Measurements from ENCODE around the gene SPATA45. TPM values are rescaled to one million over a fixed set of nuclear protein-coding genes. Genes with fewer than 3 reads are reported as not detected.

SPATA45 gene
- total and polyA plus RNA-seq, 2 of the 13 experiments (the other 11 are each of a cell fraction or from before 2014, with no cell fraction given): 0.17 to 0.64 TPM

DNA sequence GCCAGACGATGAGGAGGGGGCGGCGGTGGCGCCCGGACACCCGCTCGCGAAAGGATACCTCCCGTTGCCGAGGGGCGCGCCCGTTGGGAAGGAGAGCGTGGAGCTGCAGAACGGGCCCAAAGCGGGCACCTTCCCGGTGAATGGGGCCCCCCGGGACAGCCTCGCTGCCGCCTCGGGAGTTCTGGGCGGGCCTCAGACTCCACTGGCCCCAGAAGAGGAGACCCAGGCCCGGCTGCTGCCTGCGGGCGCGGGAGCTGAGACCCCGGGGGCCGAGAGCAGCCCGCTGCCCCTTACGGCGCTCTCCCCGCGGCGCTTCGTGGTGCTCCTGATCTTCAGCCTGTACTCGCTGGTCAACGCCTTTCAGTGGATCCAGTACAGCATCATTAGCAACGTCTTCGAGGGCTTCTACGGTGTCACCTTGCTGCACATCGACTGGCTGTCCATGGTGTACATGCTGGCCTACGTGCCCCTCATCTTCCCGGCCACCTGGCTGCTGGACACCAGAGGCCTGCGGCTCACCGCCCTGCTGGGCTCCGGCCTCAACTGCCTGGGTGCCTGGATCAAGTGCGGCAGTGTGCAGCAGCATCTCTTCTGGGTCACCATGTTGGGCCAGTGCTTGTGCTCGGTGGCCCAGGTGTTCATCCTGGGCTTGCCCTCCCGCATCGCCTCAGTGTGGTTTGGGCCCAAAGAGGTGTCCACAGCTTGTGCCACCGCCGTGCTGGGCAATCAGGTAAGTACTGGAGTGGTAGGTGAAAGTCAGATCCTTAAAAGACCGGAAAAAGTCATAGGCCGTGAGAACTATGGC, 11.2 kb upstream of the SPATA45 start (continued):
- TF ChIP-seq SOX13 (IDR thresholded peaks at IDR 0.05) (no peak), SOX13 (CRISPR knock-in tag; conservative IDR thresholded peaks at IDR 0.05 in 1 of 2, IDR thresholded peaks at IDR 0.05 in 1 of 2) (no peak), RERE (CRISPR knock-in tag; IDR thresholded peaks at IDR 0.05; ENCODE audit: low read depth) (no peak), GZF1 (CRISPR knock-in tag; IDR thresholded peaks at IDR 0.05) (no peak), HCFC1 (IDR thresholded peaks at IDR 0.05; ENCODE audit: low read depth, low read length) (no peak), DNMT1 (CRISPR knock-in tag; IDR thresholded peaks at IDR 0.05) (no peak), ZNF691 (CRISPR knock-in tag; IDR thresholded peaks at IDR 0.05; ENCODE audit: borderline replicate concordance, low read depth) (0 out of 2 replicates have a peak, but pooled peaks have one; percentile 25), TIGD3 (CRISPR knock-in tag; IDR thresholded peaks at IDR 0.05; ENCODE audit: borderline replicate concordance) (peak; percentile 67; the same call in 1 of the 2 replicates), FOXK2 (IDR thresholded peaks at IDR 0.05) (no peak), ISX (CRISPR knock-in tag; conservative IDR thresholded peaks at IDR 0.05) (0 out of 2 replicates have a peak, but pooled peaks have one; percentile 33), BCL6 (CRISPR knock-in tag; IDR thresholded peaks at IDR 0.05) (no peak), FOXK1 (CRISPR knock-in tag; IDR thresholded peaks at IDR 0.05; ENCODE audit: borderline replicate concordance, low read depth) (no peak), FOSL2 (CRISPR knock-in tag; IDR thresholded peaks at IDR 0.05) (no peak), FLYWCH1 (CRISPR knock-in tag; IDR thresholded peaks at IDR 0.05) (no peak), MIER3 (CRISPR knock-in tag; IDR thresholded peaks at IDR 0.05; ENCODE audit: borderline replicate concordance) (no peak), ZNF432 (CRISPR knock-in tag; IDR thresholded peaks at IDR 0.05; ENCODE audit: borderline replicate concordance) (no peak), ASH2L (IDR thresholded peaks at IDR 0.05; ENCODE audit: insufficient read length, low read depth, low read length) (peak; percentile 18), ZBTB20 (CRISPR knock-in tag; IDR thresholded peaks at IDR 0.05; ENCODE audit: borderline replicate concordance, low read depth) (no peak)
- TF ChIP-seq, protein P1, sequence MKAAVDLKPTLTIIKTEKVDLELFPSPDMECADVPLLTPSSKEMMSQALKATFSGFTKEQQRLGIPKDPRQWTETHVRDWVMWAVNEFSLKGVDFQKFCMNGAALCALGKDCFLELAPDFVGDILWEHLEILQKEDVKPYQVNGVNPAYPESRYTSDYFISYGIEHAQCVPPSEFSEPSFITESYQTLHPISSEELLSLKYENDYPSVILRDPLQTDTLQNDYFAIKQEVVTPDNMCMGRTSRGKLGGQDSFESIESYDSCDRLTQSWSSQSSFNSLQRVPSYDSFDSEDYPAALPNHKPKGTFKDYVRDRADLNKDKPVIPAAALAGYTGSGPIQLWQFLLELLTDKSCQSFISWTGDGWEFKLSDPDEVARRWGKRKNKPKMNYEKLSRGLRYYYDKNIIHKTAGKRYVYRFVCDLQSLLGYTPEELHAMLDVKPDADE (CRISPR knock-in tag; IDR thresholded peaks at IDR 0.05): no peak
- TF ChIP-seq, protein P2, sequence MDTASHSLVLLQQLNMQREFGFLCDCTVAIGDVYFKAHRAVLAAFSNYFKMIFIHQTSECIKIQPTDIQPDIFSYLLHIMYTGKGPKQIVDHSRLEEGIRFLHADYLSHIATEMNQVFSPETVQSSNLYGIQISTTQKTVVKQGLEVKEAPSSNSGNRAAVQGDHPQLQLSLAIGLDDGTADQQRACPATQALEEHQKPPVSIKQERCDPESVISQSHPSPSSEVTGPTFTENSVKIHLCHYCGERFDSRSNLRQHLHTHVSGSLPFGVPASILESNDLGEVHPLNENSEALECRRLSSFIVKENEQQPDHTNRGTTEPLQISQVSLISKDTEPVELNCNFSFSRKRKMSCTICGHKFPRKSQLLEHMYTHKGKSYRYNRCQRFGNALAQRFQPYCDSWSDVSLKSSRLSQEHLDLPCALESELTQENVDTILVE (CRISPR knock-in tag; IDR thresholded peaks at IDR 0.05): no peak

Data from HepG2 (cell line).